Activated naive CD8-positive, alpha-beta T cell treated with anti-CD3 and anti-CD28 coated beads, Interleukin-2, amount 50 U/mL, for 24 hours (primary cell): ENCODE measurements around the gene ZNF695.

Source experiments
- ATAC-seq: fragments of 150-1000 bp; cut with Tn5 transposase; one replicate; pipeline ENCODE4 v1.10.0; 2021
- DNase-seq: peaks from one replicate; pipeline ENCODE4 v3.0.0; 2021
- H3K27ac Mint-ChIP-seq: one replicate; pipeline ENCODE4 v1.8.0; 2021; ENCODE audit warnings: mild to moderate bottlenecking, mixed read lengths
- H3K27me3 Mint-ChIP-seq: one replicate; pipeline ENCODE4 v1.8.0; 2021; ENCODE audit warnings: mixed read lengths
- H3K36me3 Mint-ChIP-seq: one replicate; pipeline ENCODE4 v1.8.0; 2021; ENCODE audit warnings: low read depth, mixed read lengths
- H3K4me1 Mint-ChIP-seq: one replicate; pipeline ENCODE4 v1.8.0; 2021; ENCODE audit warnings: mixed read lengths
- H3K4me3 Mint-ChIP-seq: one replicate; pipeline ENCODE4 v1.8.0; 2021; ENCODE audit warnings: mild to moderate bottlenecking, moderate library complexity, mixed read lengths
- H3K9me3 Mint-ChIP-seq: one replicate; pipeline ENCODE4 v1.8.0; 2021; ENCODE audit warnings: mixed read lengths

ZNF695 gene

GRCh38 chr1:246987083-246987690 is 20.7 kb downstream of the ZNF695 start:
- peaks cover 55% of the 10 kb centered on the region for H3K36me3 Mint-ChIP-seq

DNA sequence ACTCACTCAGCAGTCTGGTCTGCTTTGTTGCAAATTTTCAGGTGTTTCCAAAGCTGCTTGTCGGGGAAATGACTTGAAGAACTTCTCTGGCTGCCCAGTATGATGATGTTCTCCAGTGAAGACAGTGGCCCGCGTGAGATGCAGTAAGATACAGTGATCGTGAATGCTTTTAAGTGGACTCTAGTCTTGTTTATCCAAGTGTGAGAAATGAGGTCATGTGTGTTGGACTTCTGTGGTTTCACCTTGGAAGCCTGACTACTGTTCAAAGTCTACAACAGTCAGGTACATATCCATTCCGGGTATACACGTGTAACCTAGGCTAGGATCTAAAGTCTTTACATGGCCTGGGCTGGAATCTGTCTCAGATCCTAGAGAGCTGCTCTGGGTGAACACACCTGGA is 29.1 kb downstream of the ZNF695 start:
- Mint-ChIP-seq H3K36me3 (peaks cover 17% of the 10 kb centered on the region), H3K9me3 (peaks cover 46% of the 10 kb centered on the region), H3K4me3 (no peak overlapping the region), H3K27ac (no peak overlapping the region), H3K27me3 (peaks cover 3% of the 10 kb centered on the region), H3K4me1 (no peaks in the 10 kb centered on the region)
- no peak for ATAC-seq
- no peak for DNase-seq

More at GRCh38 chr1:246987083-246987690, 20.7 kb downstream of the ZNF695 start:
- Mint-ChIP-seq H3K4me1 (no peaks in the 10 kb centered on the region), H3K27ac (no peak overlapping the region), H3K27me3 (no peaks in the 10 kb centered on the region), H3K9me3 (peaks cover 77% of the 10 kb centered on the region), H3K4me3 (no peak overlapping the region)
- ATAC-seq (no peak), DNase-seq (no peak)

DNA sequence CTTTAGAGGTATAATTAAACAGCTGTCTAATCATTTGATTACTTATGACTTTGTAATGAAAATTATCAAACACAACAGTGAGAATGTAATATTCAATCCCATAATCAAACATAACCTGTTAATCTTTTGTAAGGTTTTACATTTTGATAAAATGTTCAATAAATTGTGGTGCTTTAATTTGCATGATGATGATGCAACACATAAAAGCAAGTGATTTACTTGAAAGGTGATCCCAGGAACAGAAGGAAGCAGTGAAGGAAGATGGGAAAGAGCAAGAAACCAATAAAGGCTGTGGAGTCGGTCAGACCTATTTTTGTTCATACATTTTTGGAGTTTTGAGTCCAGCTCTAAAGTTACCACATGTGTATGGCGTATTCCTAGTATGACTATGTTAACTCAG is 29.6 kb downstream of the ZNF695 start:
- ATAC-seq (no peak), DNase-seq (no peak)
- no peak overlapping the region for H3K27ac Mint-ChIP-seq
- H3K27me3 Mint-ChIP-seq, result peaks cover 3% of the 10 kb centered on the region
- H3K4me1 Mint-ChIP-seq, result no peaks in the 10 kb centered on the region
- peaks cover 46% of the 10 kb centered on the region for H3K9me3 Mint-ChIP-seq
- H3K4me3 Mint-ChIP-seq, result no peak overlapping the region
- peaks cover 14% of the 10 kb centered on the region for H3K36me3 Mint-ChIP-seq

GRCh38 chr1:246971969-246972368 is 35.9 kb downstream of the ZNF695 start:
- peaks cover 6% of the 10 kb centered on the region for H3K36me3 Mint-ChIP-seq
- peaks cover 30% of the 10 kb centered on the region for H3K9me3 Mint-ChIP-seq
- H3K27me3 Mint-ChIP-seq, result peaks cover 3% of the 10 kb centered on the region
- no peak overlapping the region for H3K4me3 Mint-ChIP-seq
- ATAC-seq (no peak), DNase-seq (no peak)
- H3K4me1 Mint-ChIP-seq, result no peaks in the 10 kb centered on the region
- H3K27ac Mint-ChIP-seq, result no peak overlapping the region

GRCh38 chr1:246971090-246971721 is 36.7 kb downstream of the ZNF695 start:
- ATAC-seq (no peak), DNase-seq (peak; percentile 50)
- Mint-ChIP-seq H3K9me3 (peaks cover 32% of the 10 kb centered on the region), H3K4me1 (no peaks in the 10 kb centered on the region), H3K4me3 (no peak overlapping the region), H3K27ac (no peak overlapping the region), H3K36me3 (peaks cover 7% of the 10 kb centered on the region), H3K27me3 (peaks cover 3% of the 10 kb centered on the region)

DNA sequence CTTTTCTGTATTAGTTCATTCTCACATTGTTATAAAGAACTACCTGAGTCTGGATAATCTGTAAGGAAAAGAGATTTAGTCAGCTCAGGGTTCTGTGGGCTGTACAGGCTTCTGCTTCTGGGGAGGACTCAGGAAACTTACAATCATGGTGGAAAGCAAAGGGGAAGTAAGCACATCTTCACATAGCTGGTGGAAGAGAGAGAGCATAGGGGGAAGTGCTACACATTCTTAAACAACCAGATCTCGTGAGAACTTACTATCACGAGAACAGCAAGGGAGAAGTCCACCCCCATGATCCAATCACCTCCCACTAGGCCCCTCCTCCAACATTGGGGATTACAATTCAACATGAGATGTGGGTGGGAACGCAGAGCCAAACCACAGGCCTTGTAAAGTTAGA is 38.2 kb downstream of the ZNF695 start:
- no peak overlapping the region for H3K27ac Mint-ChIP-seq
- ATAC-seq (no peak), DNase-seq (no peak)
- no peak overlapping the region for H3K4me3 Mint-ChIP-seq
- H3K9me3 Mint-ChIP-seq, result peaks cover 27% of the 10 kb centered on the region
- no peaks in the 10 kb centered on the region for H3K27me3 Mint-ChIP-seq
- peaks cover 9% of the 10 kb centered on the region for H3K36me3 Mint-ChIP-seq
- H3K4me1 Mint-ChIP-seq, result no peaks in the 10 kb centered on the region

GRCh38 chr1:246966502-246966901 is 41.4 kb downstream of the ZNF695 start:
- DNase-seq (no peak), ATAC-seq (no peak)
- H3K36me3 Mint-ChIP-seq, result peaks cover 9% of the 10 kb centered on the region
- no peaks in the 10 kb centered on the region for H3K27me3 Mint-ChIP-seq
- no peak overlapping the region for H3K4me3 Mint-ChIP-seq
- H3K27ac Mint-ChIP-seq, result no peak overlapping the region
- H3K9me3 Mint-ChIP-seq, result peaks cover 27% of the 10 kb centered on the region
- H3K4me1 Mint-ChIP-seq, result no peaks in the 10 kb centered on the region

DNA sequence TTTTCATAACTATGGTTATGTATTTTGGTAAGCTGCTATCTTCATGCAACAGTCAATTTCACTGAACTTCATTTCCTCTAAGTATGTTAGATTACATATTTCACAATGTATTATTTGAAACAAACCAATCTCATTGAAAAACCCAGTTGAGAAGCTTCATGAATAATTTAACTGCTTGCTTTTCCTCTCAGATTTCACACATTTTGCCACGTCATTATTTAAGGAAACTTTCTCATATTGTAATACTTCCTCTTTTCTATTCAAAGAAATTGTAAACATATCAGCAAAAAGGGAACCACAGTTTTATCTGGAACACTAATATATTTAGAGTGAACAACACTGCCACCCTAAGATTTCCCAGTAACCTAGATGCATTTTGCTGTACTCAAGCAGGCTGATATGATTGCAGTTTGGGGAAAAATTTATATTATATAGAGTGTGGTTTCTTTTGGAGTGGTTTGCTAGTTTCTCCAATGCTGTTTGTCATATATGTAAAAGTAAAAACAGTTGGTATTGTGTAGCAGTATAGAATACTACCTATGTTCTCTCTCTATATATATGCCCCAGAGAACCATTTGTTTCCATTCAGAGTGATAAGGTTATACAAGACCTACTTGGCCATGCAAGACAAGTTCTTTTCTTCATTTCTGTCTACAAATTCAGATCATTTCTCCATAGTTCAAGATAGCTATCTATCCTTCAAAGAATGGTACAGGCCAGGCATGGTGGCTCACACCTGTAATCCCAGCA is 47.7 kb downstream of the ZNF695 start:
- ATAC-seq (no peak), DNase-seq (no peak)
- Mint-ChIP-seq H3K27ac (no peak overlapping the region), H3K4me3 (peak overlapping the region; percentile 36), H3K4me1 (peaks cover 6% of the 10 kb centered on the region), H3K36me3 (no peaks in the 10 kb centered on the region), H3K9me3 (no peaks in the 10 kb centered on the region), H3K27me3 (no peaks in the 10 kb centered on the region)

DNA sequence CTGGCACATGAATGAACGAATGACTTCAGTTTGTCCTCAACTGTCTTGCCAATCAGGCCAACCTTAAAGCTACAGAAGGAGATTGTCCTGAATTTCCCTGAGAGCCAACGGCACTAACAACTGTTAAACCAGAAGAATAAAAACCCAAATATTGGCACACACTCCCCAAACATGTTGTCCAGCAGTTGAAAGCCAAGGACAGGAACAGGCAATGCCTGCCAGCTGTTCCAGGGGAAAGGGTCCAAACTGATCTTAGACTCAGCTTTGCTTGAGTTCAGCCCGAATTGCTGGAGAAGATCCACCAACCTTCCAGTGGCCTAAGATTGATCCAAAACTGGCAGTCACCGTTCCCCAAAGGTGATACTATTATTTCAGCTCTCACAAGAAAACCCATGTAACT is 53.7 kb downstream of the ZNF695 start:
- H3K27ac Mint-ChIP-seq, result no peak overlapping the region
- H3K27me3 Mint-ChIP-seq, result no peaks in the 10 kb centered on the region
- H3K9me3 Mint-ChIP-seq, result no peaks in the 10 kb centered on the region
- H3K4me3 Mint-ChIP-seq, result no peak overlapping the region
- H3K4me1 Mint-ChIP-seq, result no peaks in the 10 kb centered on the region
- H3K36me3 Mint-ChIP-seq, result no peaks in the 10 kb centered on the region
- no peak for DNase-seq
- no peak for ATAC-seq

- Mint-ChIP-seq H3K27me3 (no peaks in the 10 kb centered on the region), H3K4me3 (no peak overlapping the region), H3K36me3 (no peaks in the 10 kb centered on the region), H3K4me1 (no peaks in the 10 kb centered on the region), H3K27ac (no peak overlapping the region), H3K9me3 (no peaks in the 10 kb centered on the region)
- DNase-seq, result no peak
- no peak for ATAC-seq
Measured at GRCh38 chr1:246951413-246951812, 56.4 kb downstream of the ZNF695 start.

DNA sequence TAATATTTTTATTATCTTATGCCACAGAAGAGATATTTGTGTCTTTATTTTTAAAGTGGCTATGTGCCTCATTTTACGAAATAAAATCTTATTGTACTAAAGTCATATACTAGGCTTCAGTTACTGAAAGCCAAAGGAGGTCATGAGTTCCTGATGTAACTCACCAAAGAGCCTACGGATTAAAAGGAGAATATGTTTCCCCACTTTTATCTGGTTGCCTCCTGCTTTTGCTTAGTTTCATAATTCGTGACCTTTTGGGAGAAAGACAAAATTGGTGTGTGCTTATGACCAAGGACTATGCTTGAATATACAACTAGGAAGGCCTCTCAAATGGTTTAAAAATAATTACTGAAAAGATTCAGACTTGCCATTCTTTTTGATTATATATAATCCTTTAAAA is 57.9 kb downstream of the ZNF695 start:
- DNase-seq (no peak), ATAC-seq (no peak)
- Mint-ChIP-seq H3K4me1 (no peaks in the 10 kb centered on the region), H3K27ac (no peak overlapping the region), H3K27me3 (no peaks in the 10 kb centered on the region), H3K9me3 (no peaks in the 10 kb centered on the region), H3K36me3 (no peaks in the 10 kb centered on the region), H3K4me3 (no peak overlapping the region)

DNA sequence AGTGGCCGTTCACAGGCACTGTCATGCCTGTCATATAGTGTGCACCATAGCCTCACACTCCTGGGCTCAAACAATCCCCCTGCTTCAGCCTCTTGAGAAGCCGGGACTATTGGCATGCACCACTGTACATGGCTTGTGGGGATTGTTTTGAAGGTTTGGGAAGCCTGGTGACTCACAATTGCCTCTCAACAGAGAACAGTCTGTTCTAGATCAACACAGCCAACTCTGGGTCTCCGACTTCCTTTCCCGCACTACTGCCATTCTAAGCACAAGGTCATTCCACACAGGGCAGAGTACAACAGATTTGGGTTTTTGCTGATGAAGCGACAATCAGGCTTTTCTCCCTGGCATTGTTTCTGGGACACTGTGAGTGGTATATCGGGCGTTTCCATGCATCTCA is 60.6 kb downstream of the ZNF695 start:
- DNase-seq, result no peak
- ATAC-seq, result no peak
- no peaks in the 10 kb centered on the region for H3K4me1 Mint-ChIP-seq
- H3K27me3 Mint-ChIP-seq, result no peaks in the 10 kb centered on the region
- peaks cover 3% of the 10 kb centered on the region for H3K9me3 Mint-ChIP-seq
- no peaks in the 10 kb centered on the region for H3K36me3 Mint-ChIP-seq
- H3K4me3 Mint-ChIP-seq, result no peak overlapping the region
- no peak overlapping the region for H3K27ac Mint-ChIP-seq

DNA sequence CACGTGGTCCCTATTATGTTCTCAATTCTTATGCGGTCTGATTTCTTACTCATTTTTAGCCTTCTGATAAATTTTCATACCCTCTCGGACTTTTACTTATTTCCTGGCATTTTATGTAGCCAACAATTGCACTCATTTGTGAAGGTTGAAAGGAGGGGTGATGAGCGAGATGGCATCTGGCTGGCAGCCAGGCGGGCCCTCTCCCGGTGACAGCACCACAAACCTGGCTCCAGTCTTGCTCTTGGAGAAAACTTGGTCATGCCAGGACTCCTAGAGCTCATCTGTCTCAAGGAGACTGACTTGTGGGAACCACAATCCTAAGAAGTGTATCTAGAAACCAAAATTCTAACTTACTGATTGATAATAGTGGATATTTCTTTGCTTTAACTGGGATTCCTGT is 61.5 kb downstream of the ZNF695 start:
- Mint-ChIP-seq H3K36me3 (no peaks in the 10 kb centered on the region), H3K9me3 (peaks cover 3% of the 10 kb centered on the region), H3K27ac (no peak overlapping the region), H3K4me3 (no peak overlapping the region), H3K4me1 (no peaks in the 10 kb centered on the region), H3K27me3 (no peaks in the 10 kb centered on the region)
- ATAC-seq (no peak), DNase-seq (no peak)
